Measurements from ENCODE around the gene RANBP17. TPM values are rescaled to one million over a fixed set of nuclear protein-coding genes. Genes with fewer than 3 reads are reported as not detected.

RANBP17 gene
- total and polyA plus RNA-seq, 9 of the 15 experiments (the other 6 are each of a cell fraction or from before 2014, with no cell fraction given): not detected

GRCh38 chr5:171318026-171318425 lies 456.2 kb downstream of the RANBP17 start:
- in situ Hi-C loops (cut with MboI) (no loop called here), intact Hi-C loops (cut with micrococcal nuclease) (no loop called here)
- Histone ChIP-seq H3K4me2 (ENCODE audit: insufficient read depth, low read length) (no peak overlapping the region), H4K20me1 (replicated peaks; ENCODE audit: control insufficient read depth, insufficient read depth, low read length) (no peaks in the 10 kb centered on the region), H2AFZ (ENCODE audit: low read depth, low read length) (no peak overlapping the region), H3K36me3 (ENCODE audit: control insufficient read depth, insufficient read depth, low read length) (no peaks in the 10 kb centered on the region), H3K27me3 (ENCODE audit: control insufficient read depth in 2 of 2, insufficient read depth in 2 of 2, low read length in 2 of 2) (peaks cover 10 to 64% of the 10 kb centered on the region in 2 experiments; a peak in 3 of 5 replicates), H3K79me2 (ENCODE audit: control insufficient read depth, insufficient read depth, low read length) (no peaks in the 10 kb centered on the region), H3K4me3 (no peak overlapping the region), H3K9ac (ENCODE audit: insufficient read depth in 1 of 2, low read depth in 2 of 2, low read length in 2 of 2) (no peak overlapping the region), H3K4me1 (replicated peaks in 1 of 2; ENCODE audit: control insufficient read depth in 2 of 2, insufficient read depth in 2 of 2, low read length in 2 of 2) (peaks cover 0 to 8% of the 10 kb centered on the region in 2 experiments; a peak in 2 of 5 replicates), H3K9me3 (replicated peaks; ENCODE audit: control insufficient read depth, insufficient read depth, low read depth, low read length) (no peaks in the 10 kb centered on the region), H3K9me1 (ENCODE audit: control insufficient read depth, insufficient read depth, low read length) (no peaks in the 10 kb centered on the region), H3K27ac (ENCODE audit: extremely low read depth, low read depth, low read length) (no peak overlapping the region)
- TF ChIP-seq HLTF (IDR thresholded peaks at IDR 0.05): no peak
- no peak for TF ChIP-seq NR3C1 (CRISPR knock-in tag; IDR thresholded peaks at IDR 0.05)
- no peak for TF ChIP-seq ZNF431 (CRISPR knock-in tag; IDR thresholded peaks at IDR 0.05)
- no peak for TF ChIP-seq RFX7 (CRISPR knock-in tag; IDR thresholded peaks at IDR 0.05)
- no peak for TF ChIP-seq ASH1L (IDR thresholded peaks at IDR 0.05; ENCODE audit: borderline replicate concordance, low read depth, partially characterized antibody)
- no peak for TF ChIP-seq ARID2 (IDR thresholded peaks at IDR 0.05)
- no peak for TF ChIP-seq PATZ1 (CRISPR knock-in tag; IDR thresholded peaks at IDR 0.05; ENCODE audit: borderline replicate concordance)
- no peak for TF ChIP-seq ZNF175 (CRISPR knock-in tag; IDR thresholded peaks at IDR 0.05; ENCODE audit: low read depth)
- no peak for TF ChIP-seq BCOR (IDR thresholded peaks at IDR 0.05)
- TF ChIP-seq RHOXF2B (CRISPR knock-in tag; conservative IDR thresholded peaks at IDR 0.05): no peak
- TF ChIP-seq XRCC3 (IDR thresholded peaks at IDR 0.05): no peak
- no peak for TF ChIP-seq ATF1 (CRISPR knock-in tag; IDR thresholded peaks at IDR 0.05)
- no peak for TF ChIP-seq ATF1 (tag; IDR thresholded peaks at IDR 0.05)
- no peak for TF ChIP-seq SP2 (IDR thresholded peaks at IDR 0.05; ENCODE audit: extremely low read depth, low read depth, low read length, poor library complexity, severe bottlenecking)
- TF ChIP-seq TRIM24 (IDR thresholded peaks at IDR 0.05): no peak
- DNase-seq (ENCODE audit: extremely low read depth in 1 of 4, low spot score in 3 of 4) (no peak), FAIRE-seq (no peak), ATAC-seq (no peak)
- no TSS peak for BruUV-seq (replicated peaks)
- CTCF ChIA-PET (ENCODE audit: low intra/inter-chr PET ratio): no interaction called here
- 0% methylated on average over 9 of the region's 9 CpGs for WGBS (ENCODE audit: insufficient coverage, low coverage, missing lambda C conversion rate)
- POLR2A ChIA-PET: interaction anchor here (0.6 kb wide), 1 partner anchor 912 kb away, joined by 3 read pairs; no protein-coding TSS in a partner anchor

All from K562 (cell line).